ENCODE data around the gene ALDH16A1.
"Not testable (repeated sequence)": the region's sequence is repeated elsewhere in the genome, so short reads cannot be mapped to it uniquely, and the experiment has no call there.

The ALDH16A1 gene

GRCh38 chr19:49440439-49441209, 12.4 kb upstream of the ALDH16A1 start:
- DNase-seq (ENCODE audit: low read depth, low spot score) = no peak

GRCh38 chr19:49441210-49441959, 11.6 kb upstream of the ALDH16A1 start, which contains the start of gene SLC17A7:
TSS of gene SLC17A7 (minus strand) at chr19:49441527. CDS start at chr19:49441379, 148 bp downstream.
- DNase-seq (ENCODE audit: low read depth, low spot score) = no peak

GRCh38 chr19:49441960-49442350, 11.1 kb upstream of the ALDH16A1 start:
- no peak for DNase-seq (ENCODE audit: low read depth, low spot score)

- no peak for DNase-seq (ENCODE audit: low read depth, low spot score)
These were observed 10.7 kb upstream of the ALDH16A1 start for GRCh38 chr19:49442354-49442753.

- DNase-seq (ENCODE audit: low read depth, low spot score) = peak; percentile 50
These were observed 10.2 kb upstream of the ALDH16A1 start for GRCh38 chr19:49442771-49443365.

- DNase-seq (ENCODE audit: low read depth, low spot score) = peak; percentile 89
These were observed 9.5 kb upstream of the ALDH16A1 start for GRCh38 chr19:49443366-49444099.

- DNase-seq (ENCODE audit: low read depth, low spot score) = not testable (repeated sequence)
These were observed 8.8 kb upstream of the ALDH16A1 start for GRCh38 chr19:49444100-49444700.

GRCh38 chr19:49445997-49446396, 7.0 kb upstream of the ALDH16A1 start:
- no peak for DNase-seq (ENCODE audit: low read depth, low spot score)

GRCh38 chr19:49447485-49448431, 5.3 kb upstream of the ALDH16A1 start:
- DNase-seq (ENCODE audit: low read depth, low spot score) = no peak

GRCh38 chr19:49448432-49448786, 4.6 kb upstream of the ALDH16A1 start:
- no peak for DNase-seq (ENCODE audit: low read depth, low spot score)

GRCh38 chr19:49450405-49450804, 2.6 kb upstream of the ALDH16A1 start:
- no peak for DNase-seq (ENCODE audit: low read depth, low spot score)

- peak; percentile 97 for DNase-seq (ENCODE audit: low read depth, low spot score)
These were observed 1.4 kb upstream of the ALDH16A1 start, which contains the start of gene PIH1D1 for GRCh38 chr19:49451430-49452181. TSS of gene PIH1D1 (minus strand) at chr19:49451814. CDS start at chr19:49451574, 240 bp downstream.

- DNase-seq (ENCODE audit: low read depth, low spot score) = no peak
These were observed 774 bp downstream of the ALDH16A1 start for GRCh38 chr19:49453757-49454240.

- no peak for DNase-seq (ENCODE audit: low read depth, low spot score)
These were observed 2.7 kb downstream of the ALDH16A1 start for GRCh38 chr19:49455773-49456172.

GRCh38 chr19:49456326-49456725, 3.3 kb downstream of the ALDH16A1 start:
- no peak for DNase-seq (ENCODE audit: low read depth, low spot score)

- DNase-seq (ENCODE audit: low read depth, low spot score) = no peak
These were observed 5.5 kb downstream of the ALDH16A1 start for GRCh38 chr19:49458567-49458903.

GRCh38 chr19:49459388-49459787, 6.4 kb downstream of the ALDH16A1 start:
- no peak for DNase-seq (ENCODE audit: low read depth, low spot score)

GRCh38 chr19:49461130-49461529, 8.1 kb downstream of the ALDH16A1 start:
- not testable (repeated sequence) for DNase-seq (ENCODE audit: low read depth, low spot score)

- no peak for DNase-seq (ENCODE audit: low read depth, low spot score)
These were observed 8.6 kb downstream of the ALDH16A1 start for GRCh38 chr19:49461656-49462055.

Measured in smooth muscle cell of the brain vasculature (primary cell).